Measurements from ENCODE around the gene ADAMTS14.

DNA sequence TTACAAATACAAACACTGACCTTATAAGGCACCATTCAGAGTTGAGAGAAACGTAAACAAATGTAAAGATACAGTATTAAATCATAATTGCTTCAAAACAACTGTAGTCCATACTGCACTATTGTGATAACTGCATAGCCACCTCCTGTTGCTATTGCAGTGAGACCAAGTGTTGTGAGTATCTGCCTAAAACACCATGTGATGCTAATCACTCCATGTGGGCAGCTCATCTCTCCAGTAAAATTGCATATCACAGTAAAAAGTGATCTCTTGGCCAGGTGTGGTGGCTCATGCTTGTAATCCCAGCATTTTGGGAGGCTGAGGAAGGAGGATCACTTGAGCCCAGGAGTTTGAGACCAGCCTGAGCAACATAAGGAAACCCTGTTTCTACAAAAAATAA lies 43.0 kb upstream of the ADAMTS14 start:
- TF ChIP-seq SUZ12 (IDR thresholded peaks at IDR 0.05; ENCODE audit: extremely low read depth, insufficient read depth, insufficient read length) (no peak), YY1 (IDR thresholded peaks at IDR 0.05; ENCODE audit: insufficient read depth, insufficient read length) (no peak)

Data from NT2/D1 (cell line).